NCI-H146 (cell line): Measurements from ENCODE around the gene GIMAP1.

Source experiments
- DNase-seq: peaks from one replicate; lab custom pipeline; 2025; lab: John Stamatoyannopoulos, UW

Gene GIMAP1

DNA sequence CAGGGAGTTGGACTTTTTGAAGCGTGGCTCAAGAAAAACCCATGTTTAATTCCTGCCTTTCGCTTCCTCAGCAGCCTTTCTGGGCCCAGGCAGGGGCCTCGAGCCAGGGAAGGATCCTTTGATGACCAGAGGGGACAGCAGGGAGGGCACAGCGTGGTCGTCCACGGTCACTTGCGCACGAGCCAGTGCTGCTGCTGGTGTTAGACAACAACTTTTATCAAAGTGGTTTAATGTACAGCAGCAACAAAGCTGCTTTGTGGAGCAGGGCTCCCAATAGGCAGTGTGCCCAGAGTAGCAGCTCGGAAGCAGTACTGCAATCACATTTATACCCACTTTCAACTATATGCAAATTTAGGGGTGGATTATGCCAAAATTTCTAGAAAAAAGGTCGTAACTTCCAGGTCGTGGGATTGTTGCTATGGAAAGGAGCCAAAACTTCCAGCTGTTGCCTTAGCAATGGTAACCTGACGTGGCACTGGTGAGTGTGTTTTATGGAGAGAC is 6.1 kb downstream of the GIMAP1 start:
- no peak for DNase-seq

GRCh38 chr7:150723467-150723866 is 7.1 kb downstream of the GIMAP1 start:
- DNase-seq, result no peak

GRCh38 chr7:150727381-150727780 is 11.0 kb downstream of the GIMAP1 start:
- no peak for DNase-seq

- DNase-seq, result no peak
Observed at GRCh38 chr7:150728011-150728410, 11.6 kb downstream of the GIMAP1 start.

DNA sequence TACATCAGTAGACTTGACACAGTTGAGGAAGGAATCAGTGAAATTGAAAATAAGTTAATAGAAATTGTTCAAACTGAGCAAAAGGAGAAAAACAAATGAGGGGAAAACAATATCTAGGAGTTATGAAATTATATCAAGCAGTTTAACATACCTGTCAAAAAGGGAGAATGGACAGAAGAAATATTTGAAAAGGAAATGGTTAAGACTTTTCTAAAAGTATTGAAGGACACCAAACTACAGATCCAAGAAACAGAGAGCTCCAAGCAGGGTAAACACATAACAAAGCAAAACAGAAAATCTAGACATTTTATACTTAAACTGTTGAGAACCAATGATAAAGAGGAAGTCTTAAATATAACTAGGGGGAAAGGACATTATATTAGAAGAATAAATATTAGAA is 12.2 kb downstream of the GIMAP1 start:
- no peak for DNase-seq

DNA sequence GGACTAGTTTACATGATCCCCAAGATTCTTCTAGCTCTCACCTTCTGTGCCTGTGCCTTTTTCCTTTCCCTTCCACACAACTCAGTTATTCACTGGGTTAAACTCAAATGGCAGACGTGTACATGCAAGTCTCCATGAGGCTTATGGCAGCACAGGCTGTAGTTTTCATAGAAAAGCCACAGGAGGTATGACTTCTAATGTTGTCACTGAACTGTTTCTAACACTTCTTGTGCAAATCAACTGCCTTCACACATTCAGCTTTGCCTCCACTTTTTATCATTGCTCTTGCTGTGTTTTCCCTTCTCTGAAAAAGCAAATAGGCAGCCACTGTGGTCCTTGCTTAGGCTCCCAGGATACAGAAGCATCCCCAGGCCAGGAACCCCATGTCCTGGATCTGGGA is 15.5 kb downstream of the GIMAP1 start:
- DNase-seq, result no peak

DNA sequence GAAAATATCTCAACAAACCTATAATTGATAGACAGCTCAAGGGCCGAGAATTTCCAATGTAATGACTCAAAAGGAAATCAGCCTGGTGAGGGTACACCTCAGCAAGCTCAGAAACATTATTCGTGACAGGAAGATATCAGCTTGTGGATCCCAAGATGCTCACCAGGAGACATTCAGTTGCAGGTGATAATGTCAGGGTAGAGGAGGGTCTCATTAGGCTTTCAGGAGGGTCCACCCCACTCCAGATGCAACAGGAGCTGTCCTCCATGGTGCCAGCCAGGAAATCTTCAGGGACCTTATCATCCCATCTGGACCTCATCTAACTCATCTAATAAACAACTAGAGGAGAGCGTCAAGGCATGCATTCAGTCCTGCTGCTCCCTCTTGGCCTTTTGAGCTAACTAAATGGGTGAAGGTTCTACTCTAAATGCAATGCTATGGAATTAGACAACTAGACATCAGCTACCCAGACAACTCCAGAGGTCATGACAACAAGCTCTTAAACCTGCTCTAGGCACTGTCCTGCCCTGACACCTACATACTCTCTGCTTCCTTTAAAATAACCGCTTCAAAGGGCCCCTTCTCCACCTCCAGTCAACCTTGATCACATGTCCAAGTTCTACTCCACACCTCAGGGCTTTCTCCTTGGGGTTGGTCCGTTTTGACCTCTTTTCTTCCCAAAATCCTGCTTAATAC is 16.5 kb downstream of the GIMAP1 start:
- DNase-seq, result no peak

- no peak for DNase-seq
Observed at GRCh38 chr7:150733482-150734095, 17.2 kb downstream of the GIMAP1 start.

DNA sequence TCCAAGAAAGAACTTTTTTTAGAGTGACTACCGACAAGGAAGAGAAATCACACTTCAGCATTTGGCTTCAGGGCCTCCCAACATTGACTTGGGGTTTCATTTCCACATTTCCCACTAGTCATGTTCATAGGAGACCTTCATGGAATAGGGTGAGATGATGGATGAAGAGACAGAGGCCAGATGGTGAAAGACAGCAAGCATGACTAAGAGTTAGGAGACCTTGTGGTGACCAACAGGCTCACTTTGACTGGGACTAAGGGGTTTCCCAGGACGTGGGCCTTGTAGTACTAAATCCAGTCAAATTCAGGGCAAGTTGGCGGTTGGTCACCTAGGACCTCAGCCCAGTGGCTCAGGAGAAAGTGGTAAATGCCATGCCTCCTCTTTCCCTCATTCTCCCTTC is 17.8 kb downstream of the GIMAP1 start:
- DNase-seq, result no peak

DNA sequence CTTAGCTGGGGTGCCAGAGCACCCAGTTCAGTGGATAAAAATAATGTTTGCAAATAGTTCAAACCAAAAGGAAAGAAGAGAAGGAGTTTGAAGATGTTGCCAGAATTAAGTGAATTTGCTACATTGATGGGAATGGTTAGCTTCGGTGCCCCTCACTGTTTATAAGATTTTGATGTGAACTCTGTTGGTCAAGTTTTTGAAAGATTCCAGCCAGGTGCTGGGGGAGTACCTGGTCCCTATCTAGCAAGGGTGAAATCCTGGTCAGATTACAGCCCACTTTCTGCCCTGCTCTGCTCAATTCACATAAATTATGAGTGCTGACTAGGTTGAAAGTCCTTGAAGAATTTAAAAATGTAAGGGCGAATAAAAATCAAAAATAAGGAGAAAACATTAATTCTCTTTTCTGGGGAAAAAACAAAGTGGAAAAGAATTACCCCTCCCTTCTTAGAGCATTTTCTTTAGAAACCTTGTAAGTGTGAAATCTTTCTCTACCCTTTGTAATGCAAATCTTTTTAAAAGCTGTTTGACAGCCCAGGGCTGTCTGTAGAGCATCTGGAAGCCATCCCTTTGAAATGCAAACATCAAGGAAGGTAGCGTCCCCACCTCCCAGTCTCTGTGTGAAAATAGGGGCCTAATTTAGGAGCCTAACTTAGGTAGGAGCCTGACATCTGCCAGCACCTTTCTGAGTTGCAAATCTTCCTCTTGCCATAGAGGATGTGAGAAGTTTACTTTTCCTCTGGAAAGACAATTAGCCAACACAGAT is 19.4 kb downstream of the GIMAP1 start:
- DNase-seq, result no peak

- DNase-seq, result no peak
Observed at GRCh38 chr7:150736864-150737263, 20.5 kb downstream of the GIMAP1 start.

DNA sequence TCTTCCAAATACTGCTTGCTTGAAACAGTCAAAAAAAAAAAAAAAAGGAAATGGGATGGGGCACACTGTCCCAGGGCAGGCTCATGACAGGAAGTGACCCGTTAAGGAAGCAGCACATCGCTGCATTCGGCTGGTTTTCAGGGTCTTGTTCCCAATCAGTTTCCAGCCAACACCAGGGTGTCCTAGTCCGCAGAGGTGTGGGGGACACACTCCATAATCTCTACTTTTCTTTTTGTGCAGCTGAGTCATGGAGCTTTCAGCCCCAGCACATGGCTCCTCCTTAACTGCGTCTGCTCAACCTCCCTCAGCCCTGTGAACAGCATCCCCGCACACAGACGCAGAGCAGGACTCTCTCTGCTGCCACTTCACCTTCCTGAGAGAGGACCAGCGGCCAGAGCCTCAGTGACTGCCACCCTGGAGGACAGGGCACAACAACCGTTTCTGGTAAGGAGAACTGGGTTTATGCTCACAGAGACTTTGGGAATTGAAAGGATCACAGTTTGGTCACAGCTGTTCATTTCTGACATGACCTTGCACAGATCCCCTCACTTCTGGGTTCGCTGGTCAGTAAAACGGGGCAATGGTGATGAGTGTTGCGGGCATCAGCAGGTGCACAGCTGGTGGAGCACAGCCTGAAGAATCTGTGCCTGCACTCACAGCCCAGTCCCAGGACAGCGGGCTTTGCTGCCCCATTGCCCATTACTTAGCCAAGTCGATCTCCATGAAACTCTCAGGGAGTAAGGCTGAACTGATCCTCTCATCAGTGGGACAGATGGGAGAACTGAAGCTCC is 21.0 kb downstream of the GIMAP1 start, which contains the start of gene GIMAP5:
Gene GIMAP5 (plus strand): TSS at position 154 of the 791 bp plus-strand sequence. CDS start 3,467 bp downstream, outside the sequence.
- no peak for DNase-seq

GRCh38 chr7:150738092-150738491 is 21.7 kb downstream of the GIMAP1 start:
- DNase-seq, result no peak

- DNase-seq, result no peak
Observed at GRCh38 chr7:150738591-150739001, 22.2 kb downstream of the GIMAP1 start.

GRCh38 chr7:150739033-150739432 is 22.6 kb downstream of the GIMAP1 start:
- DNase-seq, result no peak

DNA sequence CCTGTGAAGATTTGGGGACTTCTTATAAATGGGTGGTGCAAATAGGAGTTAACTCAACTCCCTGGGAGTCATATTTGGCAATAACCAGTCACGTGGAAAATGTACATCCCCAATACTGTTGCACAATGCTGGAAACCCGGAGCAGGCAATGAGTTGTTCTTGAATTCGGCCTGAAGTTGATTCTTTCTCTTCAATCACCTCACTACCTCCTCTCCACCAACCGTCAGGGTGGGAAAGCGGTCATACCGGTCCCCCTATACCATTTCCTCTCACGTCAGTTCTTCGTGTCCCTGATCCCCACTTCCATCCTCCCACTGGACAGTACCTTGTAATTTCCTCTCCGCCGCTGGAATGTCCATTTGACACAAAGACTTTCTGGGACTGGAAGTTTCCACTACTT is 23.6 kb downstream of the GIMAP1 start:
- DNase-seq, result no peak

DNA sequence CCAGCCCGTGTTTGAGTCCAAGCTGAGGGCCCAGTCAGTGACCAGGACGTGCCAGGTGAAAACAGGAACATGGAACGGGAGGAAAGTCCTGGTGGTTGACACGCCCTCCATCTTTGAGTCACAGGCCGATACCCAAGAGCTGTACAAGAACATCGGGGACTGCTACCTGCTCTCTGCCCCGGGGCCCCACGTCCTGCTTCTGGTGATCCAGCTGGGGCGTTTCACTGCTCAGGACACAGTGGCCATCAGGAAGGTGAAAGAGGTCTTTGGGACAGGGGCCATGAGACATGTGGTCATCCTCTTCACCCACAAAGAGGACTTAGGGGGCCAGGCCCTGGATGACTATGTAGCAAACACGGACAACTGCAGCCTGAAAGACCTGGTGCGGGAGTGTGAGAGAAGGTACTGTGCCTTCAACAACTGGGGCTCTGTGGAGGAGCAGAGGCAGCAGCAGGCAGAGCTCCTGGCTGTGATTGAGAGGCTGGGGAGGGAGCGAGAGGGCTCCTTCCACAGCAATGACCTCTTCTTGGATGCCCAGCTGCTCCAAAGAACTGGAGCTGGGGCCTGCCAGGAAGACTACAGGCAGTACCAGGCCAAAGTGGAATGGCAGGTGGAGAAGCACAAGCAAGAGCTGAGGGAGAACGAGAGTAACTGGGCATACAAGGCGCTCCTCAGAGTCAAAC is 26.0 kb downstream of the GIMAP1 start:
- no peak for DNase-seq

DNA sequence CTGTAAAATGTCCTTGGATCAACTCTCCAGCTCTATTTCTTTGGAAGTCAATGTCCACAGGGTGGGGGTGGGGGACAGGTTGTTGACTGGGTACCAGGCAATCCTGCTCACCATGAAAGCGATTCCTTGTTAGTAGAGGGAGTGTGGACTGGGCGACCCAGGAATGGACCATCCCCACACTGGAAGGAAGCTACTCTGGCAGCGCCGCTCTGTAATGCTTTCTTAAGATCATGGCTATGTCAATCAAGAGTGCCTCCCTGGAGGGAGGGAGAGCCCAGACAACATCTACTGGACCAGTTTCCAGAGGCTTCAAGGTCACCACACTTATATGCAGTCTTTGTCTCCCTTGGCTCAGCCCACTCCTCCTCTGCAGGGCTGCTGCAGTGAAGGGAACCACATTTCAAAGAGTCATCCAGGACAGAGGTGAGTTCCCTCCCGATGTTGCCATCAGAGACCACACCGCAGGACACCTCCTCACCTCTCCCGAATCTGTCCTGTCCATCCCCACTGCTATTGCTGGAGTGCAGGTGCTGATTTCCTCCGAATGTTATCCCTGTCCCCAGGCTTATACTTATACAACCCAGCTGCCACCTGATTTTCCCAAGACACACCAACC is 27.7 kb downstream of the GIMAP1 start:
- DNase-seq, result no peak

DNA sequence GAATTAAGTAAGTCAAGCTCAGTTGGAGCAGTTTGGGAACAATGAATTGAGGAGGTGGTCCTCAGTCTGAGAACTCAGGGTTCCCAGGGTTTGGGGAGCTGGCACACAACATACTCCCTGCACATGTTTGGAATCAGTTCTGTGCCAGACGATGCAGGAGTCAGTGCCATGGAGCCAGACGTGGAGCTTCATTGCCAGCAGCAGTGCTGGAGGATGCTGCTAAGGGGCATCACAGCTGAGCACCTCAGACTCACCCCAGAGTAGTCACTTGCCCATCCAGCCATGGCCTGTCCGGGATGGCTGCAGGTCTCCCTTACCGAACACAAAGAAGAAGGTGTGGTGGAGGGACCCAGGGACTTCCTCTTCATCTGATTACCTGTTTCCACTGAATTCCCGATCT is 28.7 kb downstream of the GIMAP1 start:
- DNase-seq, result no peak

DNA sequence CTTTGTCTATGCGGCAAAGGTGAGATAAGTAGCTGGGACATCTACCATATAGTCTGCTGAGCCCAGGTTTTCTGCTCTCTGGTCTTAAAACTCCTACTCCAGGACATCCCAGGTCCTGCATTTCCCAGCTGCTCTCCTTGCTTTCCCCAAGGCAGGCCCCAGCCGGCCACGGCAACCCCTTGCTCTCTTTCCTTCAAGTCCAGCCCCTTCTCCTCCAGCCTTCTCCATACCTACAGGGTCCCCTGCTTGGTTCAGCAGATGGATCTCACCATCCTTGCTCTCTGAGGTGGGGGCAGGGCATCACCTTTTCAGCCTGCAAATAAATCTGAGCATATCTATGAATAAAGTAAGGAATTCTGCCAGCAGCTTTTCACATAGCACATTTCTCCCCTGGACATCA is 29.5 kb downstream of the GIMAP1 start:
- no peak for DNase-seq

- no peak for DNase-seq
Observed at GRCh38 chr7:150746921-150747320, 30.5 kb downstream of the GIMAP1 start.
